HCT116 (cell line): ENCODE measurements around the gene RBM20. TPM values are rescaled to one million over a fixed set of nuclear protein-coding genes. Genes with fewer than 3 reads are reported as not detected.

ENCODE experiments used
- total RNA-seq: library from RNA; stranded (reverse); gene quantifications from one replicate; pipeline ENCODE4 v1.2.1, GENCODE V29; 2021; ENCODE audit not compliant: unreplicated experiment

Gene RBM20
- total RNA-seq, 1 experiment from 2014 or later = 2.0 TPM

Other genes with a start within 250 kb of the RBM20 start
- 137 TPM for gene DUSP5, start 146.4 kb upstream of the RBM20 start, total RNA-seq
- 64.3 TPM for gene SMC3, start 76.6 kb upstream of the RBM20 start, total RNA-seq
- gene PDCD4, start 227.6 kb downstream of the RBM20 start, total RNA-seq = 63.0 TPM